Activated CD8-positive, alpha-beta memory T cell treated with anti-CD3 and anti-CD28 coated beads, Interleukin-2, amount 10 ng/mL, durations not matched to agents 7 days and 5 days (primary cell): ENCODE data around the gene SNU13. TPM values are rescaled to one million over a fixed set of nuclear protein-coding genes. Genes with fewer than 3 reads are reported as not detected.
"Not testable (repeated sequence)": the region's sequence is repeated elsewhere in the genome, so short reads cannot be mapped to it uniquely, and the experiment has no call there.

Experiments used
- ATAC-seq: fragments of 150-1000 bp; cut with Tn5 transposase; one replicate; pipeline ENCODE4 v1.10.0; 2021; ENCODE audit warnings: moderate library complexity
- CTCF ChIA-PET: fragments of 350-600 bp; sonication (Branson Sonifier 250); formaldehyde crosslinking; loops from one replicate; lab custom pipeline; 2021; ENCODE audit warnings: antibody characterized with exemption; lab: Charles Lee
- DNase-seq: peaks from one replicate; pipeline ENCODE4 v3.0.0-alpha.2; 2020
- H3K27ac Mint-ChIP-seq: one replicate; pipeline ENCODE4 v1.8.0; 2021; ENCODE audit warnings: mild to moderate bottlenecking, mixed read lengths
- H3K27me3 Mint-ChIP-seq: one replicate; pipeline ENCODE4 v1.8.0; 2021; ENCODE audit warnings: mixed read lengths
- H3K36me3 Mint-ChIP-seq: one replicate; pipeline ENCODE4 v1.8.0; 2021; ENCODE audit warnings: mild to moderate bottlenecking, mixed read lengths
- H3K4me1 Mint-ChIP-seq: one replicate; pipeline ENCODE4 v1.8.0; 2021; ENCODE audit warnings: mixed read lengths
- H3K4me3 Mint-ChIP-seq: one replicate; pipeline ENCODE4 v1.8.0; 2021; ENCODE audit warnings: mild to moderate bottlenecking, moderate library complexity, mixed read lengths
- H3K9me3 Mint-ChIP-seq: one replicate; pipeline ENCODE4 v1.8.0; 2022; ENCODE audit warnings: low read depth, mixed read lengths
- total RNA-seq, 2 experiments: library from RNA; stranded (reverse); gene quantifications; one replicate each; pipeline ENCODE4 v1.2.3, GENCODE V29; 2021

The SNU13 gene
- 100 to 1,000 TPM; 176 to 193 TPM for total RNA-seq

- Mint-ChIP-seq H3K27me3 (no peaks in the 10 kb centered on the region), H3K36me3 (peaks cover 13% of the 10 kb centered on the region), H3K9me3 (no peaks in the 10 kb centered on the region), H3K4me3 (peak within 1 kb of the TSS; percentile 96), H3K27ac (peak within 1 kb of the TSS; percentile 98), H3K4me1 (peaks cover 33% of the 10 kb centered on the region)
- DNase-seq, result peak; percentile 96
- ATAC-seq, result peak; percentile 93
- CTCF ChIA-PET, result interaction anchor here (0.9 to 5.7 kb wide), 5 partner anchors 10 to 258 kb away, joined by 3 to 57 read pairs (median 10); partner anchors contain the start of genes CENPM and MEI1
These were observed at the start of gene SNU13 for GRCh38 chr22:41688365-41689211. TSS of gene SNU13 (minus strand) at chr22:41688867. CDS start at chr22:41688796, 71 bp downstream.

- H3K27ac Mint-ChIP-seq, H3K27me3 Mint-ChIP-seq, ATAC-seq, CTCF ChIA-PET, H3K4me1 Mint-ChIP-seq, H3K9me3 Mint-ChIP-seq, H3K36me3 Mint-ChIP-seq, H3K4me3 Mint-ChIP-seq, DNase-seq: not testable (repeated sequence)
These were observed 44.6 kb upstream of the SNU13 start for GRCh38 chr22:41733241-41733640.

GRCh38 chr22:41732096-41732772 lies 43.6 kb upstream of the SNU13 start:
- no peaks in the 10 kb centered on the region for H3K9me3 Mint-ChIP-seq
- H3K36me3 Mint-ChIP-seq, result no peaks in the 10 kb centered on the region
- DNase-seq (no peak), ATAC-seq (no peak)
- CTCF ChIA-PET, result interaction anchor here (1.6 kb wide), 2 partner anchors 14 to 35 kb away, joined by 6 to 7 read pairs; no protein-coding TSS in a partner anchor
- H3K4me1 Mint-ChIP-seq, result no peaks in the 10 kb centered on the region
- H3K27ac Mint-ChIP-seq, result no peak overlapping the region
- no peaks in the 10 kb centered on the region for H3K27me3 Mint-ChIP-seq
- H3K4me3 Mint-ChIP-seq, result no peak overlapping the region

- CTCF ChIA-PET, result interaction anchor here (1.6 kb wide), 2 partner anchors 15 to 34 kb away, joined by 6 to 7 read pairs; no protein-coding TSS in a partner anchor
- Mint-ChIP-seq H3K4me3 (no peak overlapping the region), H3K27ac (no peak overlapping the region), H3K9me3 (no peaks in the 10 kb centered on the region), H3K4me1 (no peaks in the 10 kb centered on the region), H3K36me3 (no peaks in the 10 kb centered on the region), H3K27me3 (no peaks in the 10 kb centered on the region)
- ATAC-seq (no peak), DNase-seq (no peak)
These were observed 42.9 kb upstream of the SNU13 start for GRCh38 chr22:41731609-41732008.

GRCh38 chr22:41725510-41726110 lies 36.9 kb upstream of the SNU13 start:
- no peak for ATAC-seq
- no peaks in the 10 kb centered on the region for H3K4me1 Mint-ChIP-seq
- H3K4me3 Mint-ChIP-seq, result no peak overlapping the region
- H3K9me3 Mint-ChIP-seq, result no peaks in the 10 kb centered on the region
- no peaks in the 10 kb centered on the region for H3K27me3 Mint-ChIP-seq
- no peaks in the 10 kb centered on the region for H3K36me3 Mint-ChIP-seq
- CTCF ChIA-PET, result interaction anchor here (0.9 to 1.2 kb wide), 5 partner anchors 10 to 59 kb away, joined by 3 to 4 read pairs (median 3); no protein-coding TSS in a partner anchor
- no peak overlapping the region for H3K27ac Mint-ChIP-seq
- no peak for DNase-seq

GRCh38 chr22:41722496-41722895 lies 33.8 kb upstream of the SNU13 start:
- H3K27me3 Mint-ChIP-seq, result peaks cover 6% of the 10 kb centered on the region
- H3K9me3 Mint-ChIP-seq, result no peaks in the 10 kb centered on the region
- CTCF ChIA-PET, result interaction anchor here (0.6 to 1.2 kb wide), 2 partner anchors 24 to 761 kb away, joined by 3 read pairs; no protein-coding TSS in a partner anchor
- ATAC-seq (no peak), DNase-seq (no peak)
- no peak overlapping the region for H3K4me3 Mint-ChIP-seq
- no peaks in the 10 kb centered on the region for H3K36me3 Mint-ChIP-seq
- H3K27ac Mint-ChIP-seq, result no peak overlapping the region
- no peaks in the 10 kb centered on the region for H3K4me1 Mint-ChIP-seq

- H3K27me3 Mint-ChIP-seq, result peaks cover 17% of the 10 kb centered on the region
- no peak overlapping the region for H3K27ac Mint-ChIP-seq
- no peak overlapping the region for H3K4me3 Mint-ChIP-seq
- no peaks in the 10 kb centered on the region for H3K4me1 Mint-ChIP-seq
- H3K9me3 Mint-ChIP-seq, result no peaks in the 10 kb centered on the region
- no peaks in the 10 kb centered on the region for H3K36me3 Mint-ChIP-seq
- DNase-seq (no peak), ATAC-seq (no peak)
- CTCF ChIA-PET, result interaction anchor here (1.2 kb wide), 1 partner anchor 16 kb away, joined by 4 read pairs; no protein-coding TSS in a partner anchor
These were observed 24.3 kb upstream of the SNU13 start for GRCh38 chr22:41713004-41713403.

GRCh38 chr22:41709341-41709740 lies 20.7 kb upstream of the SNU13 start:
- peaks cover 23% of the 10 kb centered on the region for H3K27me3 Mint-ChIP-seq
- H3K9me3 Mint-ChIP-seq, result no peaks in the 10 kb centered on the region
- DNase-seq (no peak), ATAC-seq (no peak)
- no peak overlapping the region for H3K4me3 Mint-ChIP-seq
- CTCF ChIA-PET, result no interaction called here
- H3K27ac Mint-ChIP-seq, result no peak overlapping the region
- H3K36me3 Mint-ChIP-seq, result no peaks in the 10 kb centered on the region
- H3K4me1 Mint-ChIP-seq, result no peaks in the 10 kb centered on the region

GRCh38 chr22:41702763-41703162 lies 14.1 kb upstream of the SNU13 start:
- Mint-ChIP-seq H3K9me3 (no peaks in the 10 kb centered on the region), H3K36me3 (peaks cover 3% of the 10 kb centered on the region), H3K4me3 (no peak overlapping the region), H3K4me1 (peaks cover 3% of the 10 kb centered on the region), H3K27me3 (peaks cover 17% of the 10 kb centered on the region), H3K27ac (no peak overlapping the region)
- ATAC-seq (no peak), DNase-seq (no peak)
- CTCF ChIA-PET, result interaction anchor here (1.7 kb wide), 1 partner anchor 36 kb away, joined by 4 read pairs; no protein-coding TSS in a partner anchor

GRCh38 chr22:41700108-41700364 lies 11.4 kb upstream of the SNU13 start:
- CTCF ChIA-PET, result interaction anchor here (1.0 to 4.9 kb wide), 7 partner anchors 12 to 245 kb away, joined by 3 to 62 read pairs (median 29); partner anchors contain the start of genes CENPM, SNU13 and SREBF2
- Mint-ChIP-seq H3K9me3 (no peaks in the 10 kb centered on the region), H3K27me3 (peaks cover 10% of the 10 kb centered on the region), H3K27ac (no peak overlapping the region), H3K4me1 (peaks cover 9% of the 10 kb centered on the region), H3K36me3 (peaks cover 3% of the 10 kb centered on the region), H3K4me3 (no peak overlapping the region)
- ATAC-seq, result no peak
- no peak for DNase-seq

GRCh38 chr22:41699264-41700107 lies 10.8 kb upstream of the SNU13 start, which contains the start of gene MEI1:
TSS of gene MEI1 (plus strand) at chr22:41699503. CDS start at chr22:41699539, 36 bp downstream.
- H3K36me3 Mint-ChIP-seq, result peaks cover 3% of the 10 kb centered on the region
- H3K27ac Mint-ChIP-seq, result peak within 1 kb of the TSS; percentile 80
- peak within 1 kb of the TSS; percentile 58 for H3K4me3 Mint-ChIP-seq
- H3K4me1 Mint-ChIP-seq, result peaks cover 9% of the 10 kb centered on the region
- H3K9me3 Mint-ChIP-seq, result no peaks in the 10 kb centered on the region
- CTCF ChIA-PET, result interaction anchor here (1.0 to 4.9 kb wide), 14 partner anchors 11 to 257 kb away, joined by 3 to 62 read pairs (median 17); partner anchors contain the start of genes CCDC134, CENPM and SNU13
- H3K27me3 Mint-ChIP-seq, result peaks cover 10% of the 10 kb centered on the region
- DNase-seq (peak; percentile 94), ATAC-seq (peak; percentile 80)

- peaks cover 5% of the 10 kb centered on the region for H3K27me3 Mint-ChIP-seq
- H3K4me1 Mint-ChIP-seq, result peaks cover 9% of the 10 kb centered on the region
- CTCF ChIA-PET, result interaction anchor here (0.7 to 4.9 kb wide), 66 partner anchors 8 to 747 kb away, joined by 3 to 62 read pairs (median 5); partner anchors contain the start of genes CCDC134, CENPM, PMM1 and SEPTIN3
- no peaks in the 10 kb centered on the region for H3K9me3 Mint-ChIP-seq
- DNase-seq, result peak; percentile 92
- peaks cover 3% of the 10 kb centered on the region for H3K36me3 Mint-ChIP-seq
- H3K4me3 Mint-ChIP-seq, result no peak overlapping the region
- H3K27ac Mint-ChIP-seq, result peak overlapping the region; percentile 79
- ATAC-seq, result peak; percentile 82
These were observed 8.6 kb upstream of the SNU13 start for GRCh38 chr22:41697126-41697775.
